DMS79 (cell line): ENCODE measurements around the gene TMEM164.

Source experiments
- DNase-seq: peaks from one replicate; lab custom pipeline; 2025; lab: John Stamatoyannopoulos, UW

The TMEM164 gene

DNA sequence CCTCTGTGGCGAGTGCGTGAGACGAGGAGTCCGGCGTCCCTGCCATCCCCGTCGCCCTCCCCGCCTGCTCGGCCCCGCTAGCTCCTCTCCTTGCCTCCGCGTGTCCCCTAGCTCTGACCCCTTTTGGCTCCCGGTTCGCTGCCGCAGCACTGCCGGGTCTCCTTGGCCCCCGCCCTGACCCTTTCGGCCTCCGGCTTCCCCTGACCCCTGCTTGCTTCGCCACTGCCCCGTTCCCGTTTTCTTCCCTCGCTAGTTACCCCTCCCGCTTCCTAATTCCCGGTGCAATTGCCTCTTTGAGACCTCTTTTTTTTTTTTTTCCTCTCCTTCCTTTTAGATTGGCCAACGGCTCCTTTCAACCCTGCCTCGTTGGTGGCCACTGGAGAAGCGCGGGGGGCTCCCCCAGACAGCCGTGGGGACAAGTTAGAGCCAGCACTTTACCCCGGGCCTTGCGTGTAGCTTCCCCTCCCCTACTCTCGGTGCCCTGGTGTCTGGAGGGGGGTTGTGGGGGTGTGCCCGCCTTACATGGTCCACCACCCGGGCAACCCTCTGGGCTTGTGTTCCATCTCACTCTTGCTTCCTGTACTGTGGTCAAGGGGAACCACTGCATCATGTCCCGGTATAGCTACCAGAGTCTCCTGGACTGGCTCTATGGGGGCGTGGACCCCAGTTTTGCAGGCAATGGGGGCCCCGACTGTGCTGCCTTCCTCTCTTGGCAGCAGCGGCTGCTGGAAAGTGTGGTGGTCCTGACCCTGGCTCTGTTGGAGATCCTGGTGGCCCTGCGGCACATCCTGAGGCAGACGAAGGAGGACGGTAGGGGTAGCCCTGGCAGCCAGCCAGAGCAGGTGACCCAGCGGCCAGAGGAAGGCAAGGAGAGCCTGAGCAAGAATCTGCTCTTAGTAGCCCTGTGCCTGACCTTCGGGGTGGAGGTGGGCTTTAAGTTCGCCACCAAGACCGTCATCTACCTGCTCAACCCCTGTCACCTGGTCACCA, 548 bp downstream of the TMEM164 start:
- no peak for DNase-seq

DNA sequence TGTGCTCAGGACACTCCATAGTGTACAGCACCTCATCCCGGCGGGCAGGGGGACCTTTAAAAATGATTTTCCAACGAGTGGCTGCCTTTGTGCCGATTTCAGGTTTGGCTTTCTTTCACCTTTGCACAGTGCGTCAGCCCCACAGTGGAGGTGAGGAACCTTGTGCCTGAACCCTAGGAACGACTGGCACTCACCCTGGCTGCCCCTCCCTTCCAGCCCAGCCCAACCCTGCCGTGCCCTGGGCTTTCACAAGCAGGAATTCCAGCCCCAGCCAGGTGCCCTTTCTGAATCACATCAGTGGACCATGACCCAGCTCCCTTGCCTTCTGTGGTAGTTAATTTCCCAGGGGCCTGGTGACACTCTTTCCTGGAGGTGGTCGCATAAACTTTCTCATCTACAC, 1.3 kb downstream of the TMEM164 start:
- no peak for DNase-seq

DNA sequence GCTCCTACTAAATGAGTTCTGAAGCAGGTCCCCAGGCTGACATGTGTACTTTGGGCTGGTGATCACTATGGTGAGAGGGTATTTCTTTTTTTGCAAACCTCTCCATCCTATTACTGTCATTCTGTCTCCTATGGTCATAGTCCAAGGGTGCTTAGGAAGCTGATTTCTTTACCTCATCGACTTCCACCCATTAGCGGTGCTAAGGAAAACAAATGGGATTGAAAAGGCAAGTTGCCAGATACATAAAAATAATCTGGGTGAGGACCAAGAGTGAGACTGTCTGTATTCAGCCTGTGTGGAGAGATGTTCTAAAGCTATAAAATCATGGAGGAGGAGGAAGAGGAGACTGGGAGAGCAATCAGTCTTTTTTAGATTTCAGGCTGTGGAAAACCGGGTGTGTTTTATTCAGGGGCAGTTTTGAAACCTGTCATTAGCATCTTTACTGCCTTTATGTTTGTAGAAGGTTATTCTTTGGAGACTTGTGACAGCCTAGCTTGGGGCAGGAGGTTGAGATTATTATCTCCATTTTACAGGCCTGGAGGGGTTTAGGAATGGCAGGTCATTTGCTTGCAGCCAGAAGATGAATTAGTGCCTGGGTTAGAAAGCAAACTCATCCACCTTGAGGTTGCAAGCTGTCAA, 1.9 kb downstream of the TMEM164 start:
- no peak for DNase-seq

DNA sequence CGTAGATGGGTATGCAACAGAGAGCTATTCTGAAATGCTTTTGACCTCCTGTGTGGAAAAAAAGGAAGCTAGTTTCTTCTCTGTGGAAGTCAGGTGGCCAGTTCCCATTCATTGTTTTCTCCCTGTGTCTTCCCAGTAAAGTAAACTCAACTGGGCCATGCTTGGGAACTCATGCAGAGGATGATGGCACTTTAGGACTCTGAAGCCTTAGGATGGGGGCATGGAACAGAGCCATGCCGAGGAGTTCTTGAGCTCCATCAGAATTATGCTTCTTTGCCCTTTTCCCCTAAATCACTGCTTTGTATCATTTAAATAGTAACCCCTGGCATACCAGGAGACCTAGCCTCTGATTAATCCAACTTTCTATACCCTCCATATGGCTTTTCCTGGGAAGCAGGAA, 3.2 kb downstream of the TMEM164 start:
- DNase-seq = no peak

DNA sequence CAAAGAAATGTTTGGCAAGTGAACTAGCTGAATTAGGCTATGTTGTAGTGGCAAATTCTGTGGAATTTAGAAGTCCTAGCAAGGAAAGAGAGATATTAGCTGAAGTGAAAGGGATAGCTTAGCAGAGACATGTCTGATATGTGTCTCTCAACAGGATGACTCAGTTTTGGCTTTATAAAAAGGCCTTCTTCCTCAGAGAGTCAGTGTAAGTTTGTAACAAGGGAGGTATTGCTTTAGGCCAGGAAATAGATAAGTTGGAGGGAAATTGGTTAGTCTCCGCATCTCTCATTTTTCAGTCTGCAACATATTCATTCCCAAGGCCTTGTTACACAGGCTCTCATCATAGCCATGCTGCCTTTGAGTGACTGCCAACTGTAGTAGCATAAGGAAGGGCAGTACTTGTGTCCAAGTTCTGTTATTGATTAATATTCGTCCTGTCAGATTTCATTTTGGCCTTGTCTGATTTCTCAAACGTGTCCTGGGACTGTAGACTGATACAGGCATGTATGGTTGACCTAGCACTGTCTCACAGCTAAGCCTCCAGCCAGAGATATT, 4.0 kb downstream of the TMEM164 start:
- DNase-seq = no peak

DNA sequence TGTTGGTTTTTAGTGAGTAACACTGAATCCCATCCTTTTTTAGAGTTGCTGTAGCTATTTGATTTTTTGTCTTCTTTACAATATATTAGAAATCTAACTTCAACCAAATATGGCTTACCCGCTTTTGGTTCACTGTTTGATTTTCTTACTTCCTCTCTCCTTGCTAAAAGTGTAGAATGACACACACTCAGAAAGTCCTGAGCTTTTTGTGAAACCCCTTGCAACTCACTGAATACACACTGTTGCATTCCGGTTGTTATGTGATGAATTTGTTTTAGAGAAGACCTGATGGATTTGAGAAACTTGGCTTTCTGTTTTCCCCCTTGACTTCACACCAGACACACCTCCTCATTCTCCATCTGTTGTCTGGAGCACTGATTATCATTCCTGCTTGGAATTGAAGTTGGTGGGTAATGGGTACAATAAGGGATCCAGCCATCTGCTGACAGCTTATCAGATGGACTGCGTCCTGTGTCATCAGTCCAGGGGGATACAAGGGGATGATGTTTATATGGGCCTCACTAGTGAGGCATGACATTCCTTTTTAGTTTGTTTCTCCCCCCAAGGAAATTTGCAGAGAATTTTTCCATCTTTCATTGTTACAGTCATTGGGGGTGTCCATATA, 5.2 kb downstream of the TMEM164 start:
- DNase-seq = no peak

DNA sequence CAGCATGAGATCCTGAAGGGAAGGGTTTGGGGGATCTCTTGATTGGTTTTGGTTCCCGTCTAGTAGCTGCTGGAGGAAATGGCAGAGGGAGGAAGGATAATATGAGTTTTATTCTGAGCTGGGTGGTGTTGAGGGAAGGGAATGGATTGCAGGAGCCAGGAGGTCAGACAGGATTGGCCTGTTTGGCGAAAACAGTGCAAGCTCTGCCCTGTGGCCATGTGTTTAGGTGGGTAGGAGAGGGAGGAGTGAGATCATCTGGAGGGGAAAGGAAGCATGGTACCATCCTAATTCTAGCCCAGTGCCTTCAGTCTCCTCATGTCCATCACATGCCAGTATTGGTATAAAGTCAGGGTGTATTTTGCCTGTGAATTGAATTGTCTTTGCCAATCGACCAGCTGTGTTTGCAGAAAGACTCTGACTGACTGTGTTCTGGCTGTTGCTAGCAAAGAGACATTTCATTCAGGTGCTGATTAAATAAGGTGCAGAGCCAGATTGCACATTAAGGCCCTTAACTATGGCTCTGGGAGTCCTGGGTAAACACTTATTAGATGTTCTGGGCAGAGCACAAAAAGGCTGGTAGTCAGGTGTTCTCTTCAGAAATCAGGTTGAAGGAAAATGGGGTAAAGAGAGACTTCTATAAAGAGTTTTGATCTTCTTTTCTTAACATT, 10.0 kb downstream of the TMEM164 start:
- DNase-seq = peak; percentile 84

DNA sequence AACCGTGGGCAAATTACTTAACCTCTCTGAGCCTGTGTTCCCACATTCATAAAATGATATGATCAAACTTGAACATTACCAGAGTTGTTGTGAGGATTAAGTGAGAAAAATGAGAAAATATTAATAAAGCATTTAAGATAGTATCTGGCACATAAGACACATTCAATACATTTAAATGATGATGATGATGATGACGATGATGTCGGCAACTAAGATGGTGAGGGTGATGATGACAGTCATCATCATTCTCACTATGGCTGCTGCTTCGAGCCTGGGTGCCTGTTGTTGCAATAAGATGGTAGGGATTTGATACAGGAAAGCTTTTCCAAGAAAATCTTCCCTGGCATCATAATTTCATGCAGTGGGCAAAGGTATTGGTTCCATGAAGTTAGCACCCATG, 11.1 kb downstream of the TMEM164 start:
- DNase-seq = no peak

DNA sequence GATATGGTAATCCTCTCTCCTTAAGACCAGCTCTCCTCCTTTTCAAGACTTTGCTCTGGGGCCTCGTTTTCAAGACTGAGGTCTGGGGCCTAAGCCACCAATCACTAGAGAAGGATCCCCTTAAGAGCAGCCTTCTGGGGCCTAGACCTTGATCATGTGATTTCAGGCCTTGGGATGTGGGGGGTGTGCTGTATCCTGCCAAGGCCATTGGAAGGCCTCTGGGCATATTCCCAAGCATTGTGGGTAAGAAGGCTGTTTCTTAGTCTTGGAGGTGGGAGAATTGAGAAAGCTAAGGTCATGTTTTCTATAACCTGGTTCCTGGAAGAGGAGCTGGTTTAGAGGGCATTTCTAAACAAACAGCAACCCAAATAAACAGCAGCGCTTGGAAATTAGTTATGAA, 12.1 kb downstream of the TMEM164 start:
- DNase-seq = no peak

DNA sequence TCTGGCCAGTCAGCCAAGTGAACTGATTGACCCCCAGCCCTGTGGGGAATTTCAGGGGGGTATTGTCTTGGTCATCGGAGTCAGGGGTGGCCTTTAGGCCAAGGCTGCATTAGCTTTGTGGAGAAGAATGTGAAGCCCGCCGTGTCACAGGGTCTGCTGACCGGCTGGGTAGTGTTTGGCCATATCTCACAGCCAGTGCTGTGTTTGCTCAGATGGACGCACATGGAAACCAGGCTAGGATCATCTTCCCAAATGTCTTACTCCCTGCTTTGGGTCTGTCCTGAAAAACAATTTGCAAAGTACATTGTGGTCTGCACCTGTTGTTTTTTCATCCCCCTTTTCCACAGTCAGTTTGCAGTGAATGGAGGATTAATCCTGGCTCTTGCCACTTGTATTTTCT, 13.0 kb downstream of the TMEM164 start:
- DNase-seq = no peak

DNA sequence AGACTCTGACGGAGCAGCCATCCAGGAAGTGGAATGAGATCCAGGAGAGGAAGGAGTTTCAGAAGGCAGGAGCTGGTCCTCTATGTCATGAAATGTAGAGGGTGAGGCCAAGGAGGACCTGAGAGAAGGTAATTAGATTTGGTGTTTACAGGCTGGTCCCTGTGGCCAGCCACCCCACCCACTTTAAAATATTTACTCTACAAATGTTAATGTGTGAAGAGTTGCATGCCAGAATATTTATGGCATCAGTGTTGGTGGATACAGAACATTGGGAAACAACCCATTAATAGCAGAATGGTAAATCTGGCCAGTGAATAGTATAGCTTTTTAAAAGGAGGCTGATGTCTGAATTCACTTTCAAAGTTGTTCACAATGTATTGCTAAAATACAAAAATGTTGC, 17.6 kb downstream of the TMEM164 start:
- DNase-seq = no peak

DNA sequence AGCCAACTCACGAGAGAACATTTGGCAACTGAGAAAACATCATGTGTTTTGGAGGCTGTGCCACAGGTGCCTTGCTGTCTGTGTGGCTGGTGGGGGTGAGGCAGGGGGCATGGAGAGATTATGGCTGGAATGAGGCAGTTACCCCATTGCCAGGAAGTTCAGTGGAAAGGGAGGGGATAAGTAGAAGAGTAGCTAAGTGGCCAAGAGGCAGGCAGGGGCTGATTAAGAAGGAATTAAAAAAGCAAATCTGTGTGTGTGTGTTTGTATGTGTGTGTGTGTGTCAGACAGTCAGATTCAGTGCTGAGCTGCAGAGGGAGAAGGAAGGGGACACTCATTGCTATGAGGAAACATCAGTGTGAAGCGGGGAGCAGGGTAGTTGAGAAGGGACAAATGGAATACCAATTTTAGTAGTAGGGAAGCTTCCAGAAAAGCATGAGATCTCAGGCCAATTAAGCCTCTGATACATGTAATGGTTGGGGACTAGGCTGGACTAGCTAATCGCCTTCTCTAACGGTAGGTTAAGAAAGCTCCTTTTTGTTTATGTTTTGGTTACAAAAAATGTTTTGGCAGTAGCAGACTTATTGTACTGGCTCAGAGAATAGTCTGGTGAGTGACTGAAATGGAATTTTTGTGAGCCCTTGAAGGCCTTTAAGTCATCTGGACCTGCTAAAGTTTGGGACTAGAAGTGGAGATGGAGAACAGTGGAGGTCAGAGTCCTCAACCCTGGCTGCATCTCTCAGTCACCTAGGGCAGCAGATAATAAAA, 18.5 kb downstream of the TMEM164 start:
- no peak for DNase-seq

DNA sequence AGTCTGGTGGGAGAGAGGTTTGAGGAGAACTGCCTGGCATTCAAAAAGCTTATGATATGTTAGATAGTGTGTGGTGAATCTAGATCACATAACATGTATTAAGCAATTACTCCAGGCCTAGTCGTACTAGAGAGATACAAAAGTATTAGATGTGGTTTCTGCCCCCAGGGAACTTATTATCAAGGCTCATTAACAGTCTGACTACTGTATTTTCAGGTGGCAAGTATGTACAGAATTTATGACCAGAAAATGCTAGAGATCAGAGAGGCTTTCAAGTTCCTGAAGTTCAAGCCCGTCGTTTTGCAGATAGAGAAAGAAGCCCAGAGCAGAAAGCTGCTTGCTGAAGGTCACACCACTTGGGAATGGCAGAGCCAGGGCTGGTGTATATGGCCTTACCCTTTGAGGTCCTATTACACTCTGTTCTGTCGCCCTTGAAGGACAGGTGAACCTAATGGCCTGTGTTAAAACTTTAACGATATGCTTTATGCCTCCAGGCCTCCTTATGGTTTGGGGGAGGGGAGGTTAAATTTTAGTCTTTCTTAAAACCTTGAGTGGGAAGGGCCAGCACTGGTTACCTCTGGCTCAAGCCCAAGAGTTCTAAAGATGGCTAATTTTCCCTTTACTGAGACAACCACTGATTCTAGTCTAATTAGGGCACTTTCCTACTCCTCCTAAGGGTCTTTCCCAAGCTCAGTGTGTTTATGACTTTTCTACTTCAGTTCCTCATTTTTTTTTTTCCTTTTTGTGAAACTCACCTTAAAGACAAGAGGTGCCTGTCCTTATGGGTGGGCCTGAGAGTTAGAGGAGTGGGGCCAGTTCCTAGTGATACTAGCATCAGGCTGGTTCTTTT, 19.9 kb downstream of the TMEM164 start:
- peak; percentile 73 for DNase-seq

DNA sequence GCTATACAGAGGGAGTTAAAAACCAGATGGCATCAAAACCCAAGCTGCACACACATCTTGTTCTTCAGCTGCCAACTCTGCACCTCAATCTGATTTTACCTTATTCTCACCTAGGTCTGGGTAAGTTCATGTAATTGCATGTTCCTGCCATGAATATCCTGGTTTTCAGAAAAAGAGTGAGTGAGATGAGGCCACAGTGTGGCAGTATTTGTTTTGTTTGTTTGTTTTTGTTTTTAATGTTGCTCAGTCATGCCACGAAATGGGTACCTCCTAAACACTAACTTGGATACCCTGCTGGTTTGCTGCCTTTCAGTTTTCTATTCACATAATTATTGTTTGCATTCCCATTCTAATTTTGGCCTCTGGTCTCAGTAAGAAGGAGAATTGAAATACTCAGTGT, 22.5 kb downstream of the TMEM164 start:
- no peak for DNase-seq

DNA sequence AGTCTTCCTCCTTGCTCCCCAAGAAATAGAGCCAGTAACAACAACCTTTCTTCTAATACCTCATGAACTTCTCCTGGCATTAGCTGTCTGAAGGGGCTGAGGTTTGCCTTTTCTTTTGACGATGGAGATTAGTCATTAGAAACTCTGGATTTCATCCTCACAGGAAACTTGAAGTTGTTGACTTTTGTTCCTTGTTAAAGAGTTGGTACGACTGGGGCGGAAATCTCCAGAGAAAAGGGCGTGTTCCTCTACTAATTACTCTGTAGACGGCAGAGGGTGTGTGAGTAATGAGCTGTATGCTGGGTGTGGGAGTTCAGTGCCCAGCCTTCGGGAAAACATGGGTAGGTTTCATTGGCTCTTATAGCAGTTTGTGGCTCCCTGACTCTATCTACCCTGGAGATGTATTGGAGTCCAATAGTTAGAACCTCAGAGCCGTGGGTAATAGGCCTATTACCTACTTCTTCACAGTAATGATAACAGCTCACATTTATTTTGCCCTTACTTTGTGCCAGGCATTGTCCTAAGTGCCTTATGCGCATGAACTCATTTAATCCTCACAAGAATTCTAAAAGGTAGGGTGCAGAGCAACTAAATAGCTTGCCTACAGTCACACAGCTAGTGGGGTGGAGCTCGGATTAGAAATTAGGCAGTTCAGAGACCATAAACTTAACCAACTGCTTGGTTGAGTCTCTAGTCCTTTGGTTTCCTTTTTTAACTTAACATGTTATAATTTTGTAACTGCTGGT, 23.4 kb downstream of the TMEM164 start:
- no peak for DNase-seq

DNA sequence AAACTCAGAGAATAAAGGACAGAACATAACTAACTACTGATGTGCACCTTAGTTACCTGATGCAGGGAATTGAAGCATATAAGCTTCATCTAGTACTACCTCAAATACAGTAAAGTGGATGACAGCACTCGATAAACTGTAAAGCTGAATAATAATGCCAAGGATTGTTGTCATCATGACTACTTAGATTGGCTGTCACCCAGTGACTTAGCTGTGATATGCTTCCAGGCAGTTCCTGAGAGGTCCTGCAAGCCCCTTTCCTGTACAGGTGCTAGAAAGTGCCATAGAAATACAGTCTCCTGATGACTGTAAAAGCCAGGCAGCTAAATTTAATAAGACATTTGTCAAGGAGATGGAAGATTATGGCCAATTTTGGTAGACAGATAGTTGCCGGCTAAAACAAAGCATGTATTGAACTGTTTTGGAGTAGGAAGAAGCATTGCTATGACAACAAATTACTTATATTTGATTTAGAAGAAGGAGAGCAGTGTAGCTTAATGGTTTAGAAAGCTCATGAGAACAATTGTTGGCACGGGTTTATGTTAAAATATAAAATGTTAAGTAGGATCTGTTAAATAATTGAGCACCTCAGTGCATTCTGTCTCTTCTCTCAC, 29.7 kb downstream of the TMEM164 start:
- peak; percentile 43 for DNase-seq

DNA sequence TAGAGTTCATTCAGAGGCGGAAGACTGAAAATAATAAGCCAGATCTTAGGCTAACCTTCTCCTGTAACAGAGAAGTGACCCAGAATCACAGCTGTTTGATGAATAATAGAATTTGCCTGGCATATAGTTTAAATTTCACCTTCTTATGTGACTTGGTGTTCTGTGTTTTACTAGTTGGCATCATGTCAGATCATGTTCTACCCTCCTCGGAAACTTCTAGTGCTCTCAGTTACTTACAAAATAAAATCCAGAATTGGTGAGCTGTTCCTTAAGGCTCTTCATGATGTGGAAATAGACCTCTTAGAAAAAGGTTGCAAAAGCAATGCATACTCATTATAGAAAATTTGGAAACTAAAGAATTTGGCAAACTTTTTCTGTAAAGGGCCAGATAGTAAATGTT, 31.1 kb downstream of the TMEM164 start:
- no peak for DNase-seq

DNA sequence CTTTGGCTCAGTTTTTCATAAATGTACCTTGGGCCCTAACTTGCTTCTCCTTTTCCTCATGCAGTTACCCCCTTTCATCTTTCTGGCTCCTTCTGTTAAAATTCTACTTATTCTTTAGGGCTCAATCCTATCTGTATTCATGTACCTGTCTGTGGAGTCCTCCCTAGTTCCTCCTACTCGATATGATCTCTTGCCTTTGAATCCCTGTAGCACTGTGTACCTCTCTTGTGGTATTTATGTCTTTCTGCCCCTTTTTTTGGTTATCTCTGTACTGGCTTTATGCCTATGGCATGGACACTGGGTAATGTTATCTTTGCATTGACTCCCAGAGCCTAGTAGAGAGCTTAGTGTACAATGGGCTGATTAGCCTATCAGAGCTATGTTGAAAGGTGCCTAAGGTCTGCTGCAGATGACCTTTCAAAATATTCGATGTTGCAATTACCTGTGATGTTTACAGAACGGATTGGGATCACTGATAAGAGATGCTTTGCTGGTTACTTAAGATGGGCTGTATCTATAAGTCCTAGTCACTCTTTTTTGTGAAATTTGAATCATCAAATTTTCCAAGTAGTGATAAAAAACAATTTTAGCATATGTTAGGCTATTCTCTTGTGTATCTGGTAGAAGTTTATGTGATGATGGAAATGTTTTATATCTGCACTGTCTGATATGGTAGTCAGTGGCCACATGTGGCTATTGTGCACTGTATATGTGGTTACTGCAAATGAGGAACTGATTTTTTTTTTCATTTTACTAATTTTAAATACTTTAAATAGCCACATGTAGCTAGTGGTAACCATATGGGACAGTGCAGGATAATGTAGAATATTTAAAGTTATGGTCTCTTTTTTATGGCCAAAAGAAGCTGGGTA, 33.5 kb downstream of the TMEM164 start:
- DNase-seq = no peak
